Vagina (tissue), 2 donors: ENCODE data around the gene KMT2C. TPM values are rescaled to one million over a fixed set of nuclear protein-coding genes. Genes with fewer than 3 reads are reported as not detected.

Experiments used
- DNase-seq, 2 donors: peaks; one replicate each; pipeline ENCODE4 v3.0.0-alpha.2; 2017; ENCODE audit errors: extremely low spot score in 2 of 2
- H3K27ac ChIP-seq: fragments of 200-600 bp; sonication (generic); one replicate; pipeline ENCODE4 v1.5.1; 2019
- H3K27me3 ChIP-seq: fragments of 200-600 bp; sonication (generic); one replicate; pipeline ENCODE4 v1.5.1; 2019
- H3K36me3 ChIP-seq, 2 donors: fragments of 200-600 bp; sonication (generic); one replicate each; pipeline ENCODE4 v1.5.1; 2017 to 2019
- H3K4me1 ChIP-seq: fragments of 200-600 bp; sonication (generic); one replicate; pipeline ENCODE4 v1.5.1; 2019
- H3K4me3 ChIP-seq, 2 donors: fragments of 200-600 bp; sonication (generic); 1 replicate in 1 of 2; 2 replicates in 1 of 2; pipeline ENCODE4 v1.5.1; 2016 to 2019
- H3K9me3 ChIP-seq: fragments of 200-600 bp; sonication (generic); one replicate; pipeline ENCODE4 v1.5.1; 2019
- CTCF ChIP-seq, 3 experiments: fragments of 450-650 bp in 2 of 3; fragments of 200-600 bp in 1 of 3; sonication (generic) in 1 of 3; IDR thresholded peaks; one replicate each; pipeline ENCODE4 v1.5.1; 2017 to 2019; ENCODE audit warnings: antibody characterized with exemption in 3 of 3, mild to moderate bottlenecking in 2 of 3, moderate library complexity in 2 of 3
- POLR2A ChIP-seq, 2 donors: fragments of 450-650 bp; IDR thresholded peaks; one replicate each; pipeline ENCODE4 v1.6.1; 2017; ENCODE audit warnings: antibody characterized with exemption in 2 of 2, mild to moderate bottlenecking in 2 of 2, moderate library complexity in 2 of 2
- POLR2AphosphoS5 ChIP-seq, 2 donors: sonication (generic); formaldehyde crosslinking; IDR thresholded peaks; one replicate each; pipeline ENCODE4 v1.9.0; 2017; ENCODE audit warnings: antibody characterized with exemption in 2 of 2, mild to moderate bottlenecking in 2 of 2, low read depth in 1 of 2; ENCODE audit not compliant: insufficient read depth in 1 of 2
- intact Hi-C: fragments of 100-400 bp; cut with DNase I; formaldehyde crosslinking; loops from one replicate; pipeline ENCODE4 v1.15.1; 2023
- total RNA-seq: library from RNA; depleted of rRNA; stranded (reverse); fragments of >200 nt; gene quantifications from one replicate; pipeline ENCODE4 v1.2.3, GENCODE V29; 2016

KMT2C gene
- total RNA-seq, 1 donor from 2014 or later = 62.6 TPM

DNA sequence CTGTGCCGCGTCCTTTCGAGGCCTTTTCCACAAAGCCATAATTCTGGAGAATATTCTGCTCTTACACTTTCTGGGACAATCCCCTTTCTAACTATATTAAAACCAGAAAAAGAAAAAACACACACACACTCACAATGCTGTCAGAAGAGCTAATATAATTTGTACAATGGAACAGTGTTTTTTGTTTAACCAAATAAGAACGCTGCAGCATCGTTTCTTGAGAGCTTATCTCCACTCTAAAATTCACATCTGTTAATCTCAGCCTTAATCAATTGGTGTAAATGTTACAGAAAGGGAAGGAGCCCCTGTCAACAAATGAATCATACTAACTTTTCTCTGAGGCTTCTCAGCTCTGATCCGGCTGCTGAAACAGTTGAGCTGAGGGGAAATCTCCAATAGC is 286.4 kb downstream of the KMT2C start:
- TF ChIP-seq POLR2AphosphoS5 (IDR thresholded peaks at IDR 0.05; ENCODE audit: insufficient read depth in 1 of 2, low read depth in 1 of 2) (no peak), CTCF (IDR thresholded peaks at IDR 0.05) (no peak), POLR2A (IDR thresholded peaks at IDR 0.05) (no peak)
- Histone ChIP-seq H3K36me3 (peaks cover 0 to 81% of the 10 kb centered on the region in 2 donors), H3K4me1 (no peaks in the 10 kb centered on the region), H3K27ac (no peak overlapping the region), H3K9me3 (no peaks in the 10 kb centered on the region), H3K4me3 (no peak overlapping the region), H3K27me3 (no peaks in the 10 kb centered on the region)
- no peak for DNase-seq
- intact Hi-C loops = no loop called here

GRCh38 chr7:152148706-152149105 is 287.1 kb downstream of the KMT2C start:
- Histone ChIP-seq H3K4me1 (no peaks in the 10 kb centered on the region), H3K27ac (no peak overlapping the region), H3K4me3 (no peak overlapping the region), H3K9me3 (no peaks in the 10 kb centered on the region), H3K36me3 (peaks cover 0 to 80% of the 10 kb centered on the region in 2 donors), H3K27me3 (no peaks in the 10 kb centered on the region)
- no peak for DNase-seq
- TF ChIP-seq CTCF (IDR thresholded peaks at IDR 0.05) (no peak), POLR2A (IDR thresholded peaks at IDR 0.05) (no peak), POLR2AphosphoS5 (IDR thresholded peaks at IDR 0.05; ENCODE audit: insufficient read depth in 1 of 2, low read depth in 1 of 2) (no peak)
- intact Hi-C loops = no loop called here

DNA sequence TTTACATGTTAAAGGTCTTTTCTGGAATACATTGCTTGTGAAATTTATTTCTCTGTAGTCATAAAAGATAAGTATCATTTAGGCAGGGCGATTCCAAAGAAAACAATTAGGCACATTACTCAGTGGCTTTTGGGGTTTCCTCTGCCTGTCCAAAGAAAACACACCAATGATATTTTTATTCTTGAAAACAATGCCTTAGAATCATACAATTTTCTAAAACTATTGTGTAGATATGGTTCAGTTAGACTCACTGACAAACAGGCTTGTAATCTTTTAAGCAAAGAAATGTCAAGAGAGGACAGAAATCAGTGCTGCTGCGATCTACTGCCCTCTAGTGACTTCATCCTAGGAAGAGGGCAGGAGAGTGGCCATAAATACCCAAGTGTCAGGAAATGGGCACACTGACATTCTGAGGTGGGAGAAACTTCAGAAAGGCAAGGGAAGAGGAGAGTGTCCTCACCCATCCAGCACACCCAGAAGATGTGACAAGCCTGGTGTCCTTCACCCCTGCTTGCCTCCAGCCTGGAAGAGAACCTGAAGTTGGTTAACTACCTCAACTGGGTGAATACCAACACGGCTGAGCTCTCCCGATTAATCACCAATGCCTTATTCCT is 289.8 kb downstream of the KMT2C start:
- intact Hi-C loops = no loop called here
- TF ChIP-seq POLR2A (IDR thresholded peaks at IDR 0.05) (no peak), POLR2AphosphoS5 (IDR thresholded peaks at IDR 0.05; ENCODE audit: insufficient read depth in 1 of 2, low read depth in 1 of 2) (peak in 1 of 2 donors; percentile 32), CTCF (IDR thresholded peaks at IDR 0.05) (peak in 2 of 3 experiments; percentile 18 to 36)
- Histone ChIP-seq H3K9me3 (no peaks in the 10 kb centered on the region), H3K27me3 (no peaks in the 10 kb centered on the region), H3K27ac (no peak overlapping the region), H3K36me3 (peaks cover 0 to 78% of the 10 kb centered on the region in 2 donors), H3K4me3 (no peak overlapping the region), H3K4me1 (no peaks in the 10 kb centered on the region)
- no peak for DNase-seq

- DNase-seq = no peak
- H3K27ac ChIP-seq = no peak overlapping the region
- intact Hi-C loops = no loop called here
- H3K4me1 ChIP-seq = no peaks in the 10 kb centered on the region
- H3K4me3 ChIP-seq = no peak overlapping the region
- no peaks in the 10 kb centered on the region for H3K9me3 ChIP-seq
- peaks cover 0 to 75% of the 10 kb centered on the region in 2 donors for H3K36me3 ChIP-seq
- TF ChIP-seq POLR2AphosphoS5 (IDR thresholded peaks at IDR 0.05; ENCODE audit: insufficient read depth in 1 of 2, low read depth in 1 of 2) = no peak
- TF ChIP-seq CTCF (IDR thresholded peaks at IDR 0.05) = no peak
- no peak for TF ChIP-seq POLR2A (IDR thresholded peaks at IDR 0.05)
- H3K27me3 ChIP-seq = no peaks in the 10 kb centered on the region
Measured at GRCh38 chr7:152144557-152145245, 291.1 kb downstream of the KMT2C start.
